DMS79 (cell line): ENCODE data around the gene AVP.
"Not testable (repeated sequence)": the region's sequence is repeated elsewhere in the genome, so short reads cannot be mapped to it uniquely, and the experiment has no call there.

Experiments
- DNase-seq: peaks from one replicate; lab custom pipeline; 2025; lab: John Stamatoyannopoulos, UW

AVP gene

DNA sequence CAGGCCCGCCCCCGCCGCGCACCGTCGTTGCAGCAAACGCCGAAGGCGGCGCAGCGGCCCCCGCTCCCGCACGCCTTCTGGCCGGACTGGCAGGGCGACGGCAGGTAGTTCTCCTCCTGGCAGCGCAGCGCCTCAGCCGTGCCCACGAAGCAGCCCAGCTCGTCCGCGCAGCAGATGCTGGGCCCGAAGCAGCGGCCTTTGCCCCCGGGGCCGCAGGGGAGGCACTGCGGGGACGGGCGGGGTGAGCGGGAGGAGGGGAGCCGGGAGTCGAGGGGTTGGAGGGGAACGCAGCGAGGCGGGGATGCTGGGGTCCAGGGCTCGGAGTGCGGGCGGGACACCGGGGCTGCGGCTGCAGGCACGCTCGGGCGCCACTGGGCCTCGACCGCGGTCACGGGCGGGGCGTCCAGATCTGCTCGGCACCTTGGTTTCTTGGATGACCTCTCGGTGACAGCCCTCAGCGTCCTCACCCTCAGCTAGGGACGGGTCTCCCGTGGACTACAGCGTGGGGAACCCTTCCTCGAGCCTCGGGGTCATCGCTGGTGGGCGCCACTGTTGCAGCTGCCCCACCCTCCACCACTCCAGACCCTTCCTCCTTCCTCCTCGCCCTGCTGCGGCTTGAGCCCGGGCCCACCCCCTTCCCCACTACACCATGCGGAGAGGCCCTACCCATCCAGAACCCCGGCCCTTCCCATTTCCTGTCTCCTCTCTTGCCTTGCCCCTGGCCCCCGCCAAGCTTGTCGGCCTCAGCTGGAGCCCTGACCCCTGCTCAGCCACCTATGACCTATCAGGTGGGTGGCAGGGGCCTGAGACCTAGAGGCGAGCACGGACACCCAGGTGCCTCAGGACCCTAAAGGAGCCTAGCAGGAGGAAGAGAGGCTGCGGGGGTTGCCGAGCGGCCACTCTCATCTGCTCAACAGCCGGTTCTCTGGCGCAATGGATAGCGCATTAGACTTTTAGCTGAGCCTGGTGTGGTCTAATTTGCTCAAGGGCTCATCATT, 1.3 kb downstream of the AVP start:
- DNase-seq, result no peak

DNA sequence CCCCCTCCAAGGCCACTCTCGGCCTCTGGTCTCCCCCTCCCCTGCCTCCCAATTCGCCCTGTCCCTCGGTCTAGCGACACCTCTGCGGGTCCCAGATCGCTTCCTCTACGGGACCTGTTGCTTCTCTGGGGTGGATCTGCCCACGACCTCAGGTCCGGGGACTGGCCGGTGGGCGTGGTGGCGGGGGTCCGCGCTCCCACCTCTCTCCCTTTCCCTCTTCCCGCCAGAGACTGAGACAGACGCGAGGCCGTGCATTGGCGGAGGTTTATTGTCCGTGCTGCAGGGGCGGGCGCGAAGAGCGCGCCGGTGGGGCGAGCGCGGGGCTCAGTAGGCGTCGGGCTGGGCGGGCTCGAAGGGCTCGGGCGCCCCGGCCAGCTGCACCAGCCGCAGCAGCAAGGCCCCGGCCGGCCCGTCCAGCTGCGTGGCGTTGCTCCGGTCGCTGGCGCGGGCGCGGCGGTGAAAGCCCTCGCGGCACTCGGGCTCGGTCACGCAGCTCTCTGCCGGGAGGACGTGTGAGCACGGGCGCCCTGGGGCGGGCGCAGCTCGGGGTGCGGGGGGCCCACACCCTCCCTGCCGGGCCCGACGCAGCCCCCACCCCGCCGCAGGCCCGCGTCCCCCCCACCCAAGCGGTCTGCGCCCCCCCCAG, 2.1 kb downstream of the AVP start:
- DNase-seq, result no peak

DNA sequence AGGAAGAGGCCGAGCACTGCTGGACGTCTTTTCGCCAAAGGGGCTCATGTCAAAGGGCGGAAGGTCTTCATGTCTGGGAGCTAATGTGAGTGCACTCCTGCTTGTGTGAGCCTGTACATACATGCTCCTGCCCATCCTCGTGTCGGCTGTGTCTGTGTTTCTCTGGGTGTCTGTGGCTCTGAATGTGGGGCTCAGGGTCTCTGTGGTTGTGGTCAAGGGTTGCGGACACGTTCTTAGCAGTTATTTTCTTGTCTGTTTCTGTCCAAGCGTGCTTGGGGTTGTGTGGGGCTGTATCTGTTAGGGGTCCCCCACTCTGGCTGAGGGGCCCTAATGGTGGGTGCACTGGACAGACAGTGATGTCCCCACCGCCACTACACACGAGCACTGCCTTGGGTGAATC, 2.9 kb downstream of the AVP start:
- DNase-seq, result no peak

DNA sequence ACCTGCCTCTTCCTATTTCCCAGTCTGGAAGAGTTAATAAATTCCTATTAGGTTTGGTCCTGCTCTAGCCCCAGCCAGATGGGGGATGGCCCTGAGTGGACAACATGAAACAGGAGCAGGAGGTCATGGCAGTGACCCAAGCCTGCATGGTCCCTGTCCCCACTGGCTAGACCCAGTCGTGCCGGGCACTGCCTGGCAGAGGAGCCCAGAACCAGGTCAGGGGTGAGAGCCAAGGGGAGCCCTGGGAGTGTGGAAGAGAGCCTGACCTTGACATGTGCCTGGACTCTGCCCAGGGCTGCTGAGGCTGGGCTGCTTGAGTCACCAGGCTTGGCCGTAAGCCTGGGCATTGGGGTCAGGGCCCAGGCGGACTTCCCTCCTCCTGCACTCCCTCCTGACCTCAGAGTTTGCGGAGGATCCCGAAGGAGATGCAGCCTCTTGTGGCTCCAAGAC, 3.6 kb downstream of the AVP start:
- DNase-seq, result no peak

DNA sequence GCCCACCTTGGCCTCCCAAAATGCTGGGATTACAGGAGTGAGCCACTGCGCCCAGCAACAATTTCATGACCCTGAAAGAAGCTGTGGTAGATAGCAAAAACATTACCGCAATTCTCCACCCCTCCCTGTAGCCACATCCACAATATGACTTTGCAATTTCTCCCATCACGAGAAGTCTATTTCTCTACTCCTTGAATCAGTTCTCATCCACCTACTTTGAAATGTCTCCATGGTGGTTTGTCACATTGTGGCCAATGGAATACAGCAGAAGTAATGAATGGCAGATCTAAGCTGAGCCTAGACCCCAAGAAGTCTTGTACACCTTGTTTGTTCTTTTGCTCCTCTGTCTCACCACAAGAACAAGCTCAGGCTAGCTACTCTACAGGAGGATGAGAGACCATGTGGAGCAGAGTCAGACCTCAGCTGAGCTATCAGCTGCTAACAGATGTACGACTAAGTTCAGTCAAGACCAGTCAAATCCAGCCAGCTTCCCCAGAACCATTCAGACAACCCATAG, 6.8 kb downstream of the AVP start:
- no peak for DNase-seq

DNA sequence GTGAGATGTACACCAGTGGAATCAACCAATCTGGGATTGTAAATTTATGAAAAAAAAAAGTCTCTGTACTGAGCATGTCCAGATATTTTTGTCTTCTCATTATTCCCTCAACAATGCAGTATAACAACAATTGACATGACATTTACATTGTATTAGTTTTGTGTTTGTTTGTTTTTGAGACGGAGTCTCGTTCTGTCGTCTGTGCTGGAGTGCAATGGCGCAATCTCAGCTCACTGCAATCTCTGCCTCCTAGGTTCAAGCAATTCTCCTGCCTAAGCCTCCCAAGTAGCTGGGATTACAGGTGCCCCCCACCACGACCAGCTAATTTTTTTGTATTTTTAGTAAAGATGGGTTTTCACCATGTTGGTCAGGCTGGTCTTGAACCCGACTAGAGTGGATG, 9.2 kb downstream of the AVP start:
- not testable (repeated sequence) for DNase-seq

DNA sequence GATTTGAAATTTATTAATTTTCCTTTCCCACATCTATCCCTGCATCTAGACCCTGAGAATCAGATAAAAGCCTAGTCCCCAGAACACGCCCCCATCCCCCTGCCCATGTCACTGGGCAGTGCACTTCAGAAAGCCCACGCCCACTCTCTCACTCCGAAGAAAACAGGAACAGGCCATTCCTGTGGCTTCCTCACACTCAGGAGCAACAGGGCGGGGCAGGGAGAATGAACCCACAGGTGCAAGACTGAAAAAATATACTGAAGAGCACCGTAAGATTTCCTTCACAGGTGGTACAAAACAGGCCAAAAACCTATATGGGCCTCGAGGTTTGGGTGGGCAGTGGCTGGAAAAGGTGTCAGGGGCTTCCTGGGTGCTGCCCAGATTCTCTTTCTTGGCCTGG, 9.7 kb downstream of the AVP start:
- no peak for DNase-seq

DNA sequence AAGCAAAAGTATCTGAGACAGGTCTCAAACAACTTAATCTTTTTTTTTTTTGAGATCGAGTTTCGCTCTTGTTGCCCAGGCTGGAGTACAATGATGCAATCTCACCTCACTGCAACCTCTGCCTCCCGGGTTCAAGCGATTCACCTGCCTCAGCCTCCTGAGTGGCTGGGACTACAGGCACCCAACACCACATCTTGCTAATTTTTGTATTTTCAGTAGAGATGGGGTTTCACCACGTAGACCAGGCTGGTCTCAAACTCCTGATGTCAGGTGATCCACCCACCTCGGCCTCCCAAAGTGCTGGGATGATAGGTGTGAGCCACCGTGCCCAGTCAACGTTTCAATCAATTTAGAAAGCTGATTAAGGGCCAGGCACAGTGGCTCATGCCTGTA, 11.3 kb downstream of the AVP start:
- DNase-seq, result not testable (repeated sequence)

DNA sequence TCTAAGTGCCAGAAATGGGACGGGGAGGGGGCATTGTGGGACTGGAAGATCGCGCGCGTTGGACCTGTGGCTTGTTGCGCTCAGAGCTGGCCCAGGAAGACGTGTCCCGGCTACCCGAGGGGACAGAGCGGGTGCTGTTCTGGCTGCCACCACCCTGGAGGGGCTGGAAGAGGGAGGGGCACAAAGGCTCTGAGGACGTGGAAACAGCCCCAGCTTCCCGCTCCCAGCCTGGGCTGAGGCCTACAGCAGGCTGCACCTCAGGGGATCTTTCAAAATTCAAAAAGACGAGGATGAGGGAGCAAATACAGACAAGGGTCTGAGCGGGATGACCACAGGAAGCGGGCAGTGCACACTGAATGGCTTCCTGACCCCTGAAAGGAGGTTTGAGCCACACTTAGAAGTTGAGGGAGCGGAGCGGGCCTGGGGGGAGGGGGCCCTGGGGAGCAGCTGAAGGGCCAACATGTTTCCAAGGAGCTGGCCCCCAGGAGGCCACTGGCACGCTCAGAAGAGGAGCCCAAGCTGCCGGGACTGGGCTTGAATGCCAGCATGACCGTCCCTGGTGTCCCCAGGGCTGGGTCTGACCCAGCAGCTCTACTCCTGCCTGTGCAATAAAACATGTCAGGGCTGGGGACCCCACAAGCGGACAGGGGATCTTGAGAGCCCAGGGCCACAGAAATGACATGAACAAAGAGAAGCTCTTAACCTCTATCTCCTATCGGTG, 11.8 kb downstream of the AVP start:
- no peak for DNase-seq

DNA sequence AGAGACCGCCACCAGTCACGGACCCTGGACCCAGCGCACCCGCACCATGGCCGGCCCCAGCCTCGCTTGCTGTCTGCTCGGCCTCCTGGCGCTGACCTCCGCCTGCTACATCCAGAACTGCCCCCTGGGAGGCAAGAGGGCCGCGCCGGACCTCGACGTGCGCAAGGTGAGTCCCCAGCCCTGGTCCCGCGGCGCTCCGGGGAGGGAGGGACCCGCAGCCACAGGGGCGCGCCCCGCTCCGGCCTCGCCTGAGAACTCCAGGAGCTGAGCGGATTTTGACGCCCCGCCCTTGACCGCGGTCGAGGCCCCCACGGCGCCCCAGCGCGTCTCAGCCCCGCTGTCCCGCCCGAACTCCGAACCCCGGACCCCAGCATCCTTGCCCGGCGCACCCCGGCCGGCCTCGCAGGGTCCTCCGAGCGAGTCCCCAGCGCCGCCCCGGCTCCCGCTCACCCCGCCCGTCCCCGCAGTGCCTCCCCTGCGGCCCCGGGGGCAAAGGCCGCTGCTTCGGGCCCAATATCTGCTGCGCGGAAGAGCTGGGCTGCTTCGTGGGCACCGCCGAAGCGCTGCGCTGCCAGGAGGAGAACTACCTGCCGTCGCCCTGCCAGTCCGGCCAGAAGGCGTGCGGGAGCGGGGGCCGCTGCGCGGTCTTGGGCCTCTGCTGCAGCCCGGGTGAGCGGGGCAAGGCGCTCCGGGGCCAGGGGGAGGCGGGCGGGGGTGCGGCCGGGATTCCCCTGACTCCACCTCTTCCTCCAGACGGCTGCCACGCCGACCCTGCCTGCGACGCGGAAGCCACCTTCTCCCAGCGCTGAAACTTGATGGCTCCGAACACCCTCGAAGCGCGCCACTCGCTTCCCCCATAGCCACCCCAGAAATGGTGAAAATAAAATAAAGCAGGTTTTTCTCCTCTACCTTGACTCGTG, 12.7 kb downstream of the AVP start, which contains the start of gene OXT:
OXT (plus strand) TSS at position 11 of the 920 bp plus-strand sequence; CDS start at position 47, 36 bp downstream.
- no peak for DNase-seq

DNA sequence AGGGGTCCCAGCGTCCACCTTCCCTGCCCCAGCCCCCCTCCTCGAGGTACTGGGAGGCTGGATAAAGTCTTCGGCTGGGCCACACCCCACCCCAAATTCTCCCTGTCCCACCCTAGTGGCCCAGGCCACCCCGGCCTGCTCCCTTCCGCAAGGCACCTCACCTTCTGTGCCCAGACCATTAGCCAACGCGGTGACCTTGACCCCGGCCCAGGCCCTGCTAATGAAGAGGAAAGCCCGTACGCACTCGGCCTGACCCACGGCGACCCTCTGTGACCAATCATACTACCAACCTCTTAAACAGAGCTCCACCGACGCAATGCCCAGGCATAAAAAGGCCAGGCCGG, 13.3 kb downstream of the AVP start:
- DNase-seq, result no peak

DNA sequence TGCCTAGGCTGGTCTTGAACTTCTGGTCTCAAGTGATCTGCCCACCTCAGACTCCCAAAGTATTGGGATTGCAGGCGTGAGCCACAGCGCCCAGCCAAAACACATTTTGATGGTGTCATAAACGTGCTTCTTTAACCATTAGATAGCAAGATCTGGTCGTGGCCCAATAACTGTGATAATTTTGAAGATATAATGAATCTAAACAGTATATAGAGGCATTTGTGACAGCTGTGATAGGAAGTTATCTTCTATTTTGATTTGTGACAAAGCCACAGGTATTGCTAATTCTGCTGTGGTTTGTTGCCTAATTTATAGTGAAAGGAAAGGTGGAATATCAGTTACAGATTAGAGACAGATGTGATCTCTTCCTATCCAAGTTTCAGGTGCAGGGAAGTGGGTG, 13.8 kb downstream of the AVP start:
- DNase-seq, result no peak

DNA sequence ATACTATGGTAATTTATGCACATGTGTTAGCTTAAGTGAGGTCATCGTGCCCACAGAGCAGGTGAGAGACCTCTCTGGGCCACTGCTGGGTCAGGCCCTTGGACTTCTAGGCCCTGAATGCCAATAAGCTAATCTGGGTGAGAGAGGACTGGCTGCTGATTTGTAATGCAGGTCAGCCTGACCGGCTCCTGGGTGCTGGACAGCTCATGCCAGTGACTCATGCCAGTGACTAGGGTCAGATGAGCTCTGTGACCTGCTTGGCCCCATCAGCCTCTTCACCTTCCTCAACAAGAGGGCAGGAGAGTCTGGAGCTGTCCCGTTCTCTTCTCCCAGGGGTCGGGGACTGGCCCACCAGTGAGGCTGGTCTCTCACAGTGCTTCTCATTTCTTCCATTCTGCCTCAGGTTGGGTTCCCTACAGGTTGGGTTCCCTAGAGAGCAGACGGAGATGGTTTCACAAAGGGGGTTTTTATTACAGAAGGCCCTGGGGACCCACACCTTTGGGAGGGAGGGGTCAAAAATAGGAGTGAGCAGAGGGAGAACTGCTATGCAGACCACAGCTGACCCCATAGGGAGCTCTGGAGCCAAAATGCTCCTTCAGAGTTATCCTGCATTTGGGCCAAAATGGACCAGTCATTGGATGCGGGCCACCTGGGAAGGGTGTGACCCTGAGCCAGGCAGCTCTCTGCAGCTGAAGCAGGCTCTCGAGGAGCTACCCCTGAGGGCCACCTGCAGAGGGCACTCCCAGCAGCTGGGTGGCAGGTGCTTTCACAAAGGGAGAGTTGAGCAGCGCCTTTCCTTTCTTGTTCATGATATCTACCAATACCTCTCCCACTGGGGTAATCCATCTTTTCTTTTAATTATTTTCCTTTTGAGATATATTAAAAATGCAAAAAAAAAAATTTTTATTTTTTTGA, 15.3 kb downstream of the AVP start:
- DNase-seq, result no peak

DNA sequence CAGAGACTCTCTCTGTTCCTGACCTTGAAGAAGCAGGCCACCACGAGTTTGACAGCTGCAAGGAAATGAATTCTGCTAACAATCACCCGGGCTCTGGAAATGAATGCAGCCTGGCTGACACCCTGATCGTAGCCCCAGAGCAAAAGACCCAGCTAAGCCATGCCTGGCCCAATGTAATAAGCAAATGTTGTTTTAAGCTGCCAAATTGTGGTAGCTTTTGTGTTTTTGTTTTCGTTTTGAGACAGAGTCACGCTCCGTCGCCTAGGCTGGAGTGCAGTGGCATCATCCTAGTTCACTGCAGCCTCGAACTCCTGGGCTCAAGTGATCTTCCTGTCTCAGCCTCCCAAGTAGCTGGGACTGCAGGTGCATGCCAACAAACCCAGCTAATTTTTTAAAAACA, 16.4 kb downstream of the AVP start:
- DNase-seq, result no peak

DNA sequence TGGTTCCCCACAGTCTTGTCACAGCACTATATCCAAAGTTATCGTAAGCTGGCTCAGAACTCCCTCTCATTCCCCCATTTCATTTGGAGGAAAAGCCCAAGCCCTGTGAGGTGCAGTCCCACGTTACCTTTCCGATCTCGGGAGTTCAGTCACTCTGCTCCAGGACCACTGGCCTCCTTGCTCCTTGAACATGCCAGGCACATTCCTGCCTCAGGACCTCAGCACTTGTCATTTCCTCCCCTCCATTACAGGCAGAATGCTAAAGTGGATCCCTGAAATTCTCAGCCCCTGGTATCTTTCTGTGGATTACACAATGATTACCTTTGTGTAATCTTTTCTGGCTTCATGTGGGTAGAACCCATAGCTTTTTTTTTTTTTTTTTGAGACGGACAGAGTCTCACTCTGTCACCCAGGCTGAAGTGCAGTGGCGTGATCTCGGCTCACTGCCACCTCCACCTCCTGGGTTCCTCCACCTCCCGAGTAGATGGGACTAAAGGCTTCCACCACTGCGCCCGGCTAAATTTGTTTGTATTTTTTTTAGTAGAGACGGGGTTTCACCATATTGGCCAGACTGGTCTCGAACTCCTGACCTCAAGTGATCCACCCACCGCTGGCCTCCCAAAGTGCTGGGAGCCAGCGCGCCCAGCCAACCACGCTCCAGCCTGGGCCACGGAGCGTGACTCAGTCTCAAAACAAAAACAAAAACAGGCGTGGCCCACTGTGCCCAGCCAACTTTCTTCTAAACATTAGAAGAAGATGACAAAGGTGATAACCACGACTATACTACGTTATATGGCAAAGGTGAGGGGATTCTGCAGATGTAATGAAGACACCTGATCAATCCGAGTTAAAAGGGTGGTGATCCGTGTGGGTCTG, 17.1 kb downstream of the AVP start:
- DNase-seq, result no peak

DNA sequence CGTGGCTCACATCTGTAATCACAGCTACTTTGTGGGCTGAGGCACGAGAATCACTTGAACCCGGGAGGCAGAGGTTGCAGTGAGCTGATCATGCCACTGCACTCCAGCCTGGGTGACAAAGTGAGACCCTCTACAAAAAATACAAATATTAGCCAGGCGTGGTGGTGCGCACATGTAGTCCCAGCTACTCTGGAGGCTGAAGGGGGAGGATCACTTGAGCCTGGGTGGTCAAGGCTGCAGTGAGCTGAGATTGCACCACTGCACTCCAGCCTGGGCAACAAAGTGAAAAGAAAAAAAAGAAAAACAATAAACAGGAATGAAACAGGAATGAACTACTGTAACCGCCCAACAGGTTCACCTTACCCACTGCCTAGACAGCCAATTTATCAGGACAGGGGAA, 20.4 kb downstream of the AVP start:
- not testable (repeated sequence) for DNase-seq

DNA sequence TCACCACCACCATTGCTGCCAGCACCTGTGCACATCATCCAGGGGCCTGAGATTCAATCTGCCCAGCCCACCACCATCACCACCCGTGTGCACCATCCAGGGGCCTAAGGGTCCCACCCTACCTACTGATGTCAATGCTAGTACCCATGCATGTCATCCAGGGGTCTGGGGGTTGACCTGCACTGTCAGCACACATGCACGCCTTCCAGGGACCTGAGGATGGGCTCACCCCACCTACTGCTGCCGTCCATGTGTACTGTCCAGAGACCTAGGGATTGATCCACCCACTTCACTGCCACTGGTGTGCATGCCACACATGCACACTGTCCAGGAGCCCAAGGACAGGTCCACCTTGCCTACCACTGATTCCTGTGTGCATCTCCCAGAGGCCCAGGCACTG, 25.0 kb downstream of the AVP start:
- no peak for DNase-seq

DNA sequence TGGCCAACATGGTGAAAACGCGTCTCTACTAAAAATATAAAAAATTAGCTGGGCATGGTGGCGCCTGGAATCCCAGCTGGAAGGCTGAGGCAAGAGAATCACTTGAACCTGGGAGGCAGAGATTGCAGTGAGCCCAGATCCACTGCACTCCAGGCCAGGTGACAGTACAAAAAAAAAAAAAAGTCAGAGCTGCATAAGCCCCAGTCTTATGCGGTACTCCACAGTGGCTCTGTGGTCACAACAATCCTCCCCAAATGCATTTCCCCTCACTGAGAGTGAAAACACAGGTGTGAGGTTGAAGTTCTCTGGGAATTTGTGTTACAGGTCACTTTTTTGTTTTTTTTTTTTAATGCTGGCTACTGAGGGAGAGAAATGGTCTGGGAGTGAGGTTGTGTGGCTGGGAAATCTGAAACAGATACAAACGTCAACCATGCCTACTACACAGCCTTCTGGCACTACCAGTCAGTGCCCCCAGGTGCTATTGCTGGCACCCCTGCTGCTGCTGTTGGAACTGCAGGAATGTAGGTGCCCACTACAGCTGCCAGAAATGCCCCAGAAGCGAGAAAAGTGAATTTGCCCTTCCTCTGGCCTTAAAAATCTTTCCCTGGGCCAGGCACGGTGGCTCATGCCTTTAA, 33.0 kb downstream of the AVP start:
- no peak for DNase-seq
